ENCODE data around the gene SPIN3.
"Not testable (repeated sequence)": the region's sequence is repeated elsewhere in the genome, so short reads cannot be mapped to it uniquely, and the experiment has no call there.

SPIN3 gene

DNA sequence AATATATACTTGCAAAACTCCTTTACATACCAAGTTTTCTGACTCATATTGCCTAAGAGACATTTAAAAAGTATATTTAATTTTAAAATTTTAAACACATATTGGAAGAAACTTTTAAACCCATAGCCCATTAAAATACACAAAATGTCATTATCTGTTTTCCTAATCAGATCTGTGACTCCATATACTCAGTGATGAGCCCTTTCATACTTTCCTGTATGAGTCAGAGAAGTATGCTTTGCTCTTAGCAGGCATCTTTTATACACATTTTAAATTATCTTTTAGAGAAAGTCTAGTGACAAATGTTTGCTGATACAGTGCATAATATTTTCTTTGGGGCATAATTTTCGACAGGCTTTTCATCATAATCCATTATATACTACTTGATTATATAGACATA, 26.4 kb downstream of the SPIN3 start:
- no peak for DNase-seq (ENCODE audit: low read depth, low spot score)
- Histone ChIP-seq H3K27ac (ENCODE audit: low read length) (no peak overlapping the region), H3K27me3 (ENCODE audit: control insufficient read depth, insufficient read depth, low read length) (no peaks in the 10 kb centered on the region), H3K4me3 (ENCODE audit: low read length) (no peak overlapping the region), H3K36me3 (ENCODE audit: control insufficient read depth, insufficient read depth, low read length) (no peaks in the 10 kb centered on the region), H3K4me1 (ENCODE audit: control insufficient read depth, insufficient read depth, low read length) (no peaks in the 10 kb centered on the region), H3K9me3 (ENCODE audit: control insufficient read depth, insufficient read depth, low read length) (no peaks in the 10 kb centered on the region)
- WGBS (ENCODE audit: insufficient coverage, insufficient read length), result no CpG with 5 or more reads among the region's 1 CpG

DNA sequence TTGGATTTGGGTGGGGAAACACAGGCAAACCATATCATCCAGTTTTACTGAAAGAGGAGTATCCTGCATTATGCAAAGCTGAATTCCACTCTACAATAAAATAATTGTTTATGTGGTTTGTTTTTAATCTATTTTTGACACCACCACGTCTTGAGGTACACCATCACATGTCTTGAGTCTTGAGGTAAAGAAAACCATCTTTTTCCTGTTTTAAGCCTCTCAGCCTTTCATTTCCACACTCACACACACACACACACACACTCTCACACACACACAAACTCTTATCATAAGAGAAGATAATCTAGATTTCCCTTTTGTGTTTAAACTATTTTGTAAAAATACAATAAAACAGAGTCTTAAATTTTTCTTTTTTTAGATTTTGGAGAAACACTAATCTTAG, 32.0 kb downstream of the SPIN3 start:
- Histone ChIP-seq H3K27ac (ENCODE audit: low read length) (no peak overlapping the region), H3K4me3 (ENCODE audit: low read length) (no peak overlapping the region), H3K36me3 (ENCODE audit: control insufficient read depth, insufficient read depth, low read length) (no peaks in the 10 kb centered on the region), H3K9me3 (ENCODE audit: control insufficient read depth, insufficient read depth, low read length) (no peaks in the 10 kb centered on the region), H3K4me1 (ENCODE audit: control insufficient read depth, insufficient read depth, low read length) (no peaks in the 10 kb centered on the region), H3K27me3 (ENCODE audit: control insufficient read depth, insufficient read depth, low read length) (no peaks in the 10 kb centered on the region)
- DNase-seq (ENCODE audit: low read depth, low spot score), result no peak
- no CpG with 5 or more reads among the region's 1 CpG for WGBS (ENCODE audit: insufficient coverage, insufficient read length)

DNA sequence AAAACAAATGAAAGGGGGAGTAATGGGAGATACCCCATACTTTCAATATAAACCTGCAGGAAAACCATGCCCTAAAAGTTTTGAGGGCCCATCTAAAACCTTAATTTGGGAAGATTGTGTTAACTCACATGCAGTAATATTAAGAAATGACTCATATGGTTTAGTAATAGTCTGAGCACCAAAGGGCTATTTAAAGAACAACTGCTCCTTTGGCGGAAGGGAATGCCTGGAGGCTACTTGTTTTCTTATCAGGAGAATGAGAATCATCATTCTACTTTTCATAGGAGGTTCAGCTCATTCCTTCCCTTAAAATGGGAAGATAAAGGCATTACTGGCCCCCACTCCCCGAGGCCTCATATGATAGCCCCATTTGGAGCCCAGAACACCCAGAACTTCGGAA, 47.6 kb downstream of the SPIN3 start:
- DNase-seq (ENCODE audit: low read depth, low spot score), result no peak
- Histone ChIP-seq H3K4me3 (ENCODE audit: low read length) (no peak overlapping the region), H3K27me3 (ENCODE audit: control insufficient read depth, insufficient read depth, low read length) (no peaks in the 10 kb centered on the region), H3K27ac (ENCODE audit: low read length) (no peak overlapping the region), H3K9me3 (ENCODE audit: control insufficient read depth, insufficient read depth, low read length) (no peaks in the 10 kb centered on the region), H3K36me3 (ENCODE audit: control insufficient read depth, insufficient read depth, low read length) (no peaks in the 10 kb centered on the region), H3K4me1 (ENCODE audit: control insufficient read depth, insufficient read depth, low read length) (no peaks in the 10 kb centered on the region)
- WGBS (ENCODE audit: insufficient coverage, insufficient read length), result no CpG with 5 or more reads among the region's 3 CpGs

DNA sequence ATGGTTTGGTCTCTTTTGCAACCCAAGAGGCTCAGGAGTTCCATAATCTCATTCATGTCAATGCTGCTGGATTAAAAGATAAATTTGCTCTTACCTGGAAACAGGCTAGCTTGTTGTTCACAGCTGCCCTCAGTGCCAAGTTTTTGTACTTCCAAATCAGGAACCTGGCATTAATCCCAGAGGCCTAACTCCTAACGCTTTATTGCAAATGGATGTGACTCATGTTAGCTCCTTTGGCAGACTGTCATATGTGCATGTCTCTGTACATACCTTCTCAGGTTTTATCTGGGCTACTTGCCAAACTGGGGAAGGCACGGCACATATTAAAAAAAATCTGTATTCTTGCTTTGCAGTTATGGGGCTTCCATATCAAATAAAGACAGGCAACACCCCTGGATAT, 49.1 kb downstream of the SPIN3 start:
- not testable (repeated sequence) for H3K27ac ChIP-seq (ENCODE audit: low read length); H3K4me1 ChIP-seq (ENCODE audit: control insufficient read depth, insufficient read depth, low read length); H3K27me3 ChIP-seq (ENCODE audit: control insufficient read depth, insufficient read depth, low read length); DNase-seq (ENCODE audit: low read depth, low spot score); H3K36me3 ChIP-seq (ENCODE audit: control insufficient read depth, insufficient read depth, low read length); H3K9me3 ChIP-seq (ENCODE audit: control insufficient read depth, insufficient read depth, low read length); H3K4me3 ChIP-seq (ENCODE audit: low read length)
- WGBS (ENCODE audit: insufficient coverage, insufficient read length), result no CpG with 5 or more reads among the region's 2 CpGs

DNA sequence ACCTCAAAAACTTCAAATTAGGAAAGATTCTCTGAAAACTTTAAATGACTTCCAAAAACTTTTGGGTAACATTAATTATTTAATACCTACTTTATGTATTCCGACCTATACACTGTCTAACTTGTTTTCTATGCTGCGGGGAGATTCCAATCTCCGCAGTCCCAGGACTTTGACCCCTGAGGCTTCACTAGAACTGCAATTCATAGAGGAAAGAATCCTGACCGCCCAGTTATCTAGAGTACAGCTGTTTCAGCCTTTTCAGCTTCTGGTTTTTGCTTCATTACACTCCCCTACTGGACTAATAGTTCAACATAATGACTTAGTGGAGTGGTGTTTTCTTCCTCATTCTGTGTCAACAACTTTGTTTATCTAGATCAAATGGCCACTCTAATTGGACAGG, 50.1 kb downstream of the SPIN3 start:
- not testable (repeated sequence) for DNase-seq (ENCODE audit: low read depth, low spot score); H3K9me3 ChIP-seq (ENCODE audit: control insufficient read depth, insufficient read depth, low read length); H3K4me3 ChIP-seq (ENCODE audit: low read length); H3K27ac ChIP-seq (ENCODE audit: low read length); H3K4me1 ChIP-seq (ENCODE audit: control insufficient read depth, insufficient read depth, low read length); H3K27me3 ChIP-seq (ENCODE audit: control insufficient read depth, insufficient read depth, low read length); H3K36me3 ChIP-seq (ENCODE audit: control insufficient read depth, insufficient read depth, low read length)
- WGBS (ENCODE audit: insufficient coverage, insufficient read length), result no CpG with 5 or more reads among the region's 4 CpGs

DNA sequence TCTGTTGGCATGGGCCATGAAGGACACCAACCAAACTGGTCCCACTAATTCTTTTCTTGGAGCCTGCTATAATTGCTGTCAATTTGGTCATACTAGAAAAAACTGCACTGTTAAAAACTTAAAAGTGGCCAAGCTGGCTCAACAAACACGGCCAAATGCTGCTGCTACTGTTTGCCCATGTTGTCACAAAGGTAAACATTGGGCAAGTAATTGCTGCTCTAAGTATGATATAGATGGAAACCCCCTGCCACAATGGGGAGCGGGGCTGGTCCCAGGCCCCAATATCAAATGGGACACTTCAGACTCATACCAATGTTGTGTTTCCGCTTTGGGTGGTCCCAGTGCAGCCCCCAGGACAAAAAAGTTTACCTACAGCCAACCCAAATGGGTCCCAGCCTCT, 52.1 kb downstream of the SPIN3 start:
- Histone ChIP-seq H3K27ac (ENCODE audit: low read length) (no peak overlapping the region), H3K36me3 (ENCODE audit: control insufficient read depth, insufficient read depth, low read length) (no peaks in the 10 kb centered on the region), H3K27me3 (ENCODE audit: control insufficient read depth, insufficient read depth, low read length) (no peaks in the 10 kb centered on the region), H3K9me3 (ENCODE audit: control insufficient read depth, insufficient read depth, low read length) (no peaks in the 10 kb centered on the region), H3K4me1 (ENCODE audit: control insufficient read depth, insufficient read depth, low read length) (no peaks in the 10 kb centered on the region), H3K4me3 (ENCODE audit: low read length) (no peak overlapping the region)
- WGBS (ENCODE audit: insufficient coverage, insufficient read length), result no CpG with 5 or more reads among the region's 3 CpGs
- DNase-seq (ENCODE audit: low read depth, low spot score), result no peak
